CMK (cell line): ENCODE measurements around the gene TTC33.
"Not testable (repeated sequence)": the region's sequence is repeated elsewhere in the genome, so short reads cannot be mapped to it uniquely, and the experiment has no call there.

Source experiments
- DNase-seq: peaks from one replicate; pipeline ENCODE4 v3.0.0-alpha.2; 2010; ENCODE audit warnings: low read depth

TTC33 gene

GRCh38 chr5:40571729-40572128 is 184.0 kb downstream of the TTC33 start:
- DNase-seq: no peak

DNA sequence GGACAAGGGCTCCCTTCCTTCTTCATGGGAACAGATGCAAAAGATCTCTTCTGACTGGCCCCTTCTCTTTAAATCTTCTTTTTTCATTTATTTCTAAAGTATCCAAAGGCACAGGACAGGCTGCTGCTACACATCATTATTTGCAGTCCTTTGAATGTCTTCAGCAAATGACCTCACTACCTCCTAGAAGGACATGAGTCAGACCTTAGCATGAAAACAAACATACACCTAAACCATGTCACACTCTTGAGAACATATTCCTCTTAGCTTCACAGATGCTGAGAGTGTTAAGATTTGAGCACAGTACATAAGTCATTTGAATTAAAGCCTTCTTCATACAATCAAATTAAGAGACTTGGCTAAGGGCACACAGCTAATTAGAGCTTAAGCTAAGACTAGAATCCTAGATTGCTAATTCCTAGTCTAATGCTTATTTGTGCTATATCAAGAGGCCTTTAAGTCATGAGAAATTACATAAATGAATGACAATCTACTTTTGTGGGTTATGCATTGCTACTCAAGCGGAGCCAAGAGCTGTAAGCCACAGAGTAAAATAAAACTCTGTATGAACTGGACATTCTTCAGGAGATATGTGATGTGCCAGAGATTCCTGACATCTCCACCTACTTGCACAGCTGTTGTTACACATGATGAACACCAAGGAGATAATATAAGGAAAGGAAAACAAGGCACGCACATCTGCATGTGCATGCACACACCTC is 185.2 kb downstream of the TTC33 start:
- DNase-seq: no peak

GRCh38 chr5:40569546-40570270 is 186.1 kb downstream of the TTC33 start:
- no peak for DNase-seq

GRCh38 chr5:40568548-40568947 is 187.2 kb downstream of the TTC33 start:
- DNase-seq: no peak

DNA sequence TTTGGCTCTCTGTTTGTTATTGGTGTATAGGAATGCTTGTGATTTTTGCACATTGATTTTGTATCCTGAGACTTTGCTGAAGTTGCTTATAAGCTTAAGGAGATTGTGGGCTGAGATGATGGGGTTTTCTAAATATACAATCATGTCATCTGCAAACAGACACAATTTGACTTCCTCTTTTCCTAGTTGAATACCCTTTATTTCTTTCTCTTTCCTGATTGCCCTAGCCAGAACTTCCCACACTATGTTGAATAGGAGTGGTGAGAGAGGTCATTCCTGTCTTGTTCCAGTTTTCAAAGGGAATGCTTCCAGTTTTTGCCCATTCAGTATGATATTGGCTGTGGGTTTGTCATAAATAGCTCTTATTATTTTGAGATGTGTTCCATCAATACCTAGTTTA is 192.6 kb downstream of the TTC33 start:
- not testable (repeated sequence) for DNase-seq

GRCh38 chr5:40560474-40561110 is 195.2 kb downstream of the TTC33 start:
- no peak for DNase-seq

DNA sequence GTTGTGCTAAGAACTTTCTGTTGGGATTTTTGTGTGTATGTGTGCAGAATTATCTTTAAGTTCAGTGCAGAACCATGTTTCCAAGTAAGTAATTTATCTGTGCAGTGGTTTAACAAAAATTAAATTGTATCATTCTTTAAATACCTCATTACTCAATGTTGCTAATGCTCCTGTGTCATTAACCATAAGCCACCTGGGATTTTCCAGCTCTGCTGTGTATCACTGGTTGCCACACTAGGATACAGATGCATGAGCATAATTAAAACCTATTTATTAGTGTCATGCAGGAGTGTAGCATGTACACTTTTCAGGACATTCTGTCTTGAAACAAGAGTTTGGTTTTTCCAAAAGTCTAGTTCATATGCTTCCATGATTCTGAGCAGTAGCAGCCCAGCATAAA is 196.5 kb downstream of the TTC33 start:
- DNase-seq: no peak

DNA sequence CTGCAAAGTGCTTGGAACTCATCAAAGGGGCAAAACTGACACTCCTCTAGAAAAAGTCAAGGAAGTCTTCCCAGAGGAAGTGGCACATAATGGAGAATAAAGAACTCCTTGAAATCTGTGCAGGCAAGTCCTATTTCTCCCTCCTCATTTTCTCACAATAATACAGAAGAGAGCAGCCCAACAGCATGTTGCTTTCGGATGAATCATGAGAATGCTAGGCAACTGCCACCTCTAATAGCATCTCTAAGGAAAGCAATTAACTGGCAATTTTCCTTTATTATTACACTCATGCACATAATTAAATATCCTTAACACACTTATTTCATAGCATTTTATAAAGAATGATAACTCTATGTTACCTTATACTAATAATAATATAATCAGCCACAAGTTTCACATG is 198.3 kb downstream of the TTC33 start:
- no peak for DNase-seq

GRCh38 chr5:40556811-40557210 is 198.9 kb downstream of the TTC33 start:
- DNase-seq: no peak

GRCh38 chr5:40555886-40556285 is 199.9 kb downstream of the TTC33 start:
- no peak for DNase-seq

DNA sequence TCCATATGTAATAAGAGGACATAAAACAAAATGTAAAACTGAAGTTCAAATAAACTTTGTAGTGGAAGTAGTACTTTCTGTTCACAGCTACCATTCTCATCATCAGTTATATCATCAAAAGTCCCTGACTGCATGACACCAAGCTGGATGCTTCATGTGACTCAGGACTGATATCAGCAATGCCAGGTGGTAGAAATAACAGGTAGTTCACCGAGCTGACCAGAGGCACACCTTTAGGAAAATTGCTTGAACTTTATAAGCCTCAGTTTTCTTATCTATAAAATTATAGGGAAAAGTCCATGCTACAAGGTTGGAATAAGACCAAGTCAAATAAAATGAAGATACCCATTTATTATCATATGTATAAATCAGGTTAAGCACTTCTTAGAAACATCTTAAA is 200.9 kb downstream of the TTC33 start:
- no peak for DNase-seq

DNA sequence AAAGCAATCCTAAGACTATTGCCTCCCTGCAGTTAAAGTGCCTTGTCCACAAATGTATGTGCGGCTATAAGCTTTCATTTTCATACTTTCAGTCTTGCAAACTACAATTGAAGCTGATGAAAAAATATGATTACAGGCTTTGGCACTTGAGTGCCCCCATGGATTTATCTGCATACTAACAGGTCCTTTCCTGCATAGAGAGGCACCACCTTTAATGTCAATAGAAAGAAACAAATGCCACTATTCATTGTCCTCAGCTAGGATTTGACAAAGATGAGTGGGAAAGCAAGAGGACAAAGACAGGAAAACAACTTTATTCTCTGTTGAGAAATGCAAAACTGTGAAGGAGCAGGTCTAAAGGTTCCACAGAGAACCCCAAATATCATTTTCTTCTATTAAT is 201.7 kb downstream of the TTC33 start:
- DNase-seq: no peak

DNA sequence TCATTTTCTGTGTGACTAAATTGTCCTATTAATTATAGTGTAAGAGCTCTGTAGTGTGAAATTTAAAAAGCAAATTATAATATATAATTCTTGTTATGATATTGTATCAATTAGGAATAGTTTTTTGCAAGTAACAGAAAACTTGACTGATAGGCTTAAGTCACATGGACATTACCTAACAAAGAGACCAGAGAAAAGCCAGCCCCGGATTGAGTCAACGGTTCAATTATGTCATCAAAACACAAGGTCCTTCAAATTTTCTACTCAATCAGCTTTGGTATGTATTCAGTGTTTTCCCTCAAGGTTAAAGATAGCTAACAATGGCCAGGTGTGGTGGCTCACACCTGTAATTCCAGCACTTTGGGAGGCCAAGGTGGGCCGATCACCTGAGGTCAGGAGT is 202.8 kb downstream of the TTC33 start:
- DNase-seq: no peak

DNA sequence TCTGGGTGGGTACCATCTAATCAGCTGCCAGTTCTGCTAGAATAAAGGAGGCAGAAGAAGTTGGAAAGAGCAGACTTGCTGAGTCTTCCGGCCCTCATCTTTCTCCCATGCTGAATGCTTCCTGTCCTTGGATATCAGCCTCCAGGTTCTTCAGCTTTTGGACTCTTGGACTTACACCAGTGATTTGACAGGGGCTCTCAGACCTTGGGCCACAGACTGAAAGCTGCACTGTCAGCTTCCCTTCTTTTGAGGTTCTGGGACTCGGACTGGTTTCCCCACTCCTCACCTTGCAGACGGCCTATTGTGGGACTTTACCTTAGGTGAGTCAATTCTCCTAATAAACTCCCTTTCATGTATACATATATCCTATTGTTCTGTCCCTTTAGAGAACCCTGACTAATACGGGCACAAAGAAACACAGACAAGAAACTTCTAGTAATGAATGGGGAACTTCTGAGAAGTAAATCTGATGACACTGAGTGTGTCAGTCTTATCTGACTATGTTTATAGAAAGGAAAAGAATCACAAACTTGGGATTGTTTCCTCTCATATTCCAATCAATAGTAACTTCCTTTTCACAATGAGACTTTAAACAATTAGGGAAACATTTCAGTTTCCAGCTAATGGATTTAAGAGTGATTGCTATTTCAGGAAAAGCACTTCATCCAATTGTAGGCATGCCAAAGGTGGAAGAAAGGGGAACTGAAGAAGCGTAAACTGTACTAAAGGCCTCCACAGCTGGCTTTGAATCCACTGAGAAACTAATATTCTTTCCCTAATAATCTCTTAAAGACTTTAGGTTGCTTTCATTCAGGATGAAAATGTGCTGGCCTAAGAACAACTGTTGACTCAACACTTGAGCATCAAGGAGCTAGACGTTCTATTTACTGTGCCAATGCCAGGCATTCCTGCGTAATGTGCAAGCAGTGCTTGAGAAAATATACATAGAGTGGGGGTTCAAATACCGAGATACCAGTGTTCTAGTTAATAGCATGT is 204.0 kb downstream of the TTC33 start:
- DNase-seq: no peak

DNA sequence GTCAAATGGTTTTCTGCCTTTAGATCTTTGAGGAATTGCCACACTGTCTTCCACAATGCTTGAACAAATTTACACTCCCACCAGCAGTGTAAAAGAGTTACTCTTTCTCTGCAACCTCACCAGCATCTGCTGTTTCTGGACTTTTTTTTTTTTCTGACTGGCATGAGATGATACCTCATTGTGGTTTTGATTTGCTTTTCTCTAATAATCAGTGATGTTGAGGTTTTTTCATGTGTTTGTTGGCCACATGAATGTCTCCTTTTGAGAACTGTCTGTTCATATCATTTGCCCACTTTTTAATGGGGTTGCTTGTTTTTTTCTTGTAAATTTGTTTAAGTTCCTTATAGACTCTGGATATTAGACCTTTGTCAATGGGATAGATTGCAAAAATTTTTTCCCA is 205.3 kb downstream of the TTC33 start:
- DNase-seq: no peak

- no peak for DNase-seq
Measured at GRCh38 chr5:40549616-40550015, 206.1 kb downstream of the TTC33 start.

- DNase-seq: no peak
Measured at GRCh38 chr5:40547994-40548575, 207.7 kb downstream of the TTC33 start.

GRCh38 chr5:40547557-40547956 is 208.2 kb downstream of the TTC33 start:
- DNase-seq: no peak

GRCh38 chr5:40540301-40540700 is 215.5 kb downstream of the TTC33 start:
- no peak for DNase-seq

- no peak for DNase-seq
Measured at GRCh38 chr5:40524677-40525076, 231.1 kb downstream of the TTC33 start.

DNA sequence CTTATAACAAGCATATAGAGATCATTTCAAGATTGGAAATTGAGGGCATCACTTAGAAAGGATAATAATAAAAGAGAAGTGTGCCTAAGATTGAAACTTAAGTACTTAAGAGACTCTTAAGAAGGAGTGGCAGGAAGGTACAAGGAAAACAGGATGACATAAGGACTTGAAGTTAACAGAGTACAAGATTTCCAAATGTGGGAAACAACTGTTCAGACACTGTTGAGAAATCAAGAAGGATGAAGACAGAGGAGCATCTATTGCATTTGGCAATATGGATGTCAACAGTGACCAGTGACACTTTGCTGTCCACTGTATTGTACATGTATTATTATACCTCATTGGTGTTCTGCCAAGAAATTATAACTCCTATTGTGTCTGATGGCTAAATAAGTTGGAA is 233.8 kb downstream of the TTC33 start:
- no peak for DNase-seq
